Left kidney (tissue), 8 donors: Measurements from ENCODE around the gene PLK2. TPM values are rescaled to one million over a fixed set of nuclear protein-coding genes. Genes with fewer than 3 reads are reported as not detected.

Source experiments
- DNase-seq: peaks from one replicate; pipeline ENCODE4 v3.0.0-alpha.2; 2013
- long read RNA-seq, 8 donors: transcript quantifications; one replicate each; lab custom pipeline, GENCODE V29; 2026
- polyA plus RNA-seq: library from polyadenylated mRNA; unstranded; fragments of 120-200 nt; gene quantifications from one replicate; pipeline ENCODE4 v1.2.1, GENCODE V29; 2013; ENCODE audit not compliant: insufficient read length

PLK2 gene
- 206 TPM for polyA plus RNA-seq
- long read RNA-seq, donor 1, transcript PLK2-213 (3 exons, 823 nt), result minor isoform, 10 of 46 reads
- long read RNA-seq, donor 1, transcript PLK2-206 (2 exons, 625 nt), result major isoform, 16 of 46 reads
- long read RNA-seq, donor 1, partial matches to known transcripts, result 13 of 46 reads
- long read RNA-seq, donor 1, other reads (novel, unspliced or antisense), result 0 of 46 reads
- long read RNA-seq, donor 2, transcript PLK2-206 (2 exons, 625 nt), result major isoform, 14 of 40 reads
- long read RNA-seq, donor 2, transcript PLK2-201 (14 exons, 2,960 nt), result minor isoform, 11 of 40 reads
- long read RNA-seq, donor 2, transcript PLK2-213 (3 exons, 823 nt), result minor isoform, 7 of 40 reads
- long read RNA-seq, donor 2, partial matches to known transcripts, result 7 of 40 reads
- long read RNA-seq, donor 2, other reads (novel, unspliced or antisense), result 0 of 40 reads
- long read RNA-seq, donor 3, transcript PLK2-213 (3 exons, 823 nt), result minor isoform, 6 of 30 reads
- long read RNA-seq, donor 3, transcript PLK2-206 (2 exons, 625 nt), result major isoform, 18 of 30 reads
- long read RNA-seq, donor 3, partial matches to known transcripts, result 0 of 30 reads
- long read RNA-seq, donor 3, other reads (novel, unspliced or antisense), result 0 of 30 reads
- long read RNA-seq, donor 4, partial matches to known transcripts, result 0 of 7 reads
- long read RNA-seq, donor 4, other reads (novel, unspliced or antisense), result 0 of 7 reads
- long read RNA-seq, donor 5, transcript PLK2-206 (2 exons, 625 nt), result minor isoform, 13 of 45 reads
- long read RNA-seq, donor 5, transcript PLK2-201 (14 exons, 2,960 nt), result major isoform, 17 of 45 reads
- long read RNA-seq, donor 5, partial matches to known transcripts, result 11 of 45 reads
- long read RNA-seq, donor 5, other reads (novel, unspliced or antisense), result 0 of 45 reads
- long read RNA-seq, donor 6, transcript PLK2-201 (14 exons, 2,960 nt), result minor isoform, 5 of 34 reads
- long read RNA-seq, donor 6, transcript PLK2-206 (2 exons, 625 nt), result major isoform, 15 of 34 reads
- long read RNA-seq, donor 6, partial matches to known transcripts, result 8 of 34 reads
- long read RNA-seq, donor 6, other reads (novel, unspliced or antisense), result 0 of 34 reads
- long read RNA-seq, donor 7, transcript PLK2-206 (2 exons, 625 nt), result major isoform, 18 of 47 reads
- long read RNA-seq, donor 7, transcript PLK2-213 (3 exons, 823 nt), result minor isoform, 5 of 47 reads
- long read RNA-seq, donor 7, transcript PLK2-201 (14 exons, 2,960 nt), result minor isoform, 9 of 47 reads
- long read RNA-seq, donor 7, transcript PLK2-212 (2 exons, 275 nt), result minor isoform, 6 of 47 reads
- long read RNA-seq, donor 7, partial matches to known transcripts, result 6 of 47 reads
- long read RNA-seq, donor 7, other reads (novel, unspliced or antisense), result 0 of 47 reads
- long read RNA-seq, donor 8, transcript PLK2-201 (14 exons, 2,960 nt), result major isoform, 9 of 12 reads
- long read RNA-seq, donor 8, partial matches to known transcripts, result 0 of 12 reads
- long read RNA-seq, donor 8, other reads (novel, unspliced or antisense), result 0 of 12 reads

- peak; percentile 91 for DNase-seq
Observed at GRCh38 chr5:58460002-58460731, at the start of gene PLK2. Gene PLK2 (minus strand): TSS chr5:58460086. CDS start chr5:58459959, 127 bp downstream.

- DNase-seq, result no peak
Observed at GRCh38 chr5:58507715-58508114, 47.8 kb upstream of the PLK2 start.

DNA sequence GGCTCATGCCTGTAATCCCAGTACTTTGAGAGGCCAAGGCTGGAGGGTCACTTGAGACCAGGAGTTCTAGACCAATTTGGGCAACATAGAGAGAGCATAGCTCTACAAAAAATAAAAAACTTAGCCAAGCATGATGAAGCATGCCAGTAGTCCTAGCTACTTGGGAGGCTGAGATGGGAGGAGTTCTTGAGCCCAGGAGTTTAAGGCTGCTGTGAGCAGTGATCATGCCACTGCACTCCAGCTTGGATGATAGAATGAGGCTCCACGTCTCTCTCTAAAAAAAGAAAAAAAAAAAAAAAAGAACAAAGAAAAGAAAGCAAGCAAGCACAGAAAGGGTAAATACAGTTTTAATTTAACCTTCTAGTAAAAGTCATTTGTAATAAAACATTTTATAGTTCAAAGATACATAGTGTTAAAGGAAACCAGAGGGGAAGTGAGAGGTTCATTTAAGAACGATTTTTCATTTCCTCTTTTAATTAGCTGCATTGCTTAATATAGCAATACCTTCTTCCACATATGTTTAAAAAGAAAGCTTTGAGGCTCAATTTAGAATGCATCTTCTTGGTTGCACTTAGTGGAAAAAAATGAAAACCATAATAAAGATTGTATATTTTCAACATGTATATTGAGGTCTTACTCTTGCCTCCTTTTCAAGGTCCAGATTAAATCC is 46.2 kb upstream of the PLK2 start:
- no peak for DNase-seq

DNA sequence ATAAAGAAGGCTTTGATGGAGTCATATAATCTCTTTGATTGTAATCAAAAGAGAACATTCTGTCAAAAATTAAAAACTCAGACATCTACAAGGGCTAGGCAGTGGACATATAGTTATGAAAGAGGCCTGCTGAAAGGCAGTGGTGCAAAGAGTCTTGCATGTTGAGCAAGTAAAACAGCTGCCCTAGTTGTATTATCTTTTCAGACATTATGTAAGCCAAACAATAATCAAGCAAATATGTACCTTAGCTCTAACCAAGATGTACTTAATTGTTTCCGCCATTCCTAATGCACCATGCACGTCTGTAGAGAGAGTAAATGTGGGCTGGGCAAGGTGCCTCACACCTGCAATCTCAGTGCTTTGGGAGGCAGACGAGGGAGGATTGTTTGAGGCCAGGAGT is 45.6 kb upstream of the PLK2 start:
- no peak for DNase-seq

- no peak for DNase-seq
Observed at GRCh38 chr5:58504766-58505165, 44.9 kb upstream of the PLK2 start.

GRCh38 chr5:58503390-58504046 is 43.6 kb upstream of the PLK2 start:
- DNase-seq, result no peak

DNA sequence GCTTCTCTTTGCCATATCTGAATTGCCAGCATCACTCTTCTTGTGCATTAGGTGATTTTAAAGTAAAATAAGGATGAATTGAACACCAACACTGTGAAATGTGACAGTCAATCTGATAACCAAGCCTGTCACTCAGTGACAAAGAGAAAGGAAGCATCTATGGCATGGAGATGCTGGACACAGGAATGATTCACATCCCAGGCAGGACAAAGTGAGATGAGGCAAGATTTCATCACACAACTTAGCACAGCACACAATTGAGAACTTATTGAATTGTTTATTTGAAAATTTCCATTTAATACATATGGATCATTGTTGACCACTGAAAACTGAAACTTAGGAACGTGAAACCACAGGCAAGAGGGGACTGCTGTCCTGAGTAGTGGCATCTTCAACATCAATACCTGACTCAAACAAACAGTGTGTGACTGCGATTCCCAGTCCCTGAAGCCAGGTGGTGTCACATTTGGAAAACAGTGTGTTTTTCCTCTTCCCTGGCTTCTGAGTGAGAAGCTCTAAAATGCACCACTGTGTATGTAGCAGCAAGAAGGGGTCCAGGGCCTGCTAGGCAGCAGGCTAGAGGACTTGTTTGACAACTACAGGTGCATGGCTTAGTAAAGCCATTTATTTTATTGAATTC is 42.0 kb upstream of the PLK2 start:
- no peak for DNase-seq

DNA sequence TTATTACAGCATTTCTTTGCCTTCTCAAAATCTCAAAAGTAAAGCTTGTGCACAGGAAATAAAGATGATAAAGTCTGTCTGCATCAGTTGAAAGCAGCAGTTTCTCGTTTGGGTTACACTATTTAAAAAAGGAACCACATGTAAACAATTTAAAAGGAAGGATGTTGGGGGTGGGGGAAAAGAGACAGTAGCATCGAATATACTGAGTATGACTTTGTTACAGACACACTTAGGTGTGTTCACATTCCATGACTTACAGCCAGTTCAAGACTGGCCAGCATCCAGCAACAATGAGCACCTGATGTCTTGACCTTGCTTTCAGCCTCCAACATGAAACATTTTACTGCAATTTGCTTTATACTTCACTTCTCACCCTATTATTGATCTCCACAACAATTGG is 40.1 kb upstream of the PLK2 start:
- DNase-seq, result no peak

DNA sequence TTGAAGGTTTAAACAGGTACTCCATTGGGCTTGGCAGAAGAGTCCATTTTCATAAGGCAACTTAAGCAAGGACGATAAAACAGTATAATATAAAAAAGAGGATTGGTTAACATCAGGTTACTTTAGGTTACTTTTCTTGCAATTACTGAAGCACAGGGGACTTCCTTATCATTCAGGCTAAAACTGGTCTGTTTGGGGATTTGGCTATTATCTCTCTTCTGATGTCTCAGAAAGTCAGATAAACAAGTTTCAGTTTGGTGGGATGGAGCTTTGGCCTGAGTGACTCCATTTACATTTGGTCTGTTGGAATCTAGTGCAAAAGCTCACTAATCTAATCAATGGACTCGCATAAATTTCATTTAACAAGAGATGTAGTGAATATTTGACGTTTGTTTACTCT is 39.3 kb upstream of the PLK2 start:
- no peak for DNase-seq

DNA sequence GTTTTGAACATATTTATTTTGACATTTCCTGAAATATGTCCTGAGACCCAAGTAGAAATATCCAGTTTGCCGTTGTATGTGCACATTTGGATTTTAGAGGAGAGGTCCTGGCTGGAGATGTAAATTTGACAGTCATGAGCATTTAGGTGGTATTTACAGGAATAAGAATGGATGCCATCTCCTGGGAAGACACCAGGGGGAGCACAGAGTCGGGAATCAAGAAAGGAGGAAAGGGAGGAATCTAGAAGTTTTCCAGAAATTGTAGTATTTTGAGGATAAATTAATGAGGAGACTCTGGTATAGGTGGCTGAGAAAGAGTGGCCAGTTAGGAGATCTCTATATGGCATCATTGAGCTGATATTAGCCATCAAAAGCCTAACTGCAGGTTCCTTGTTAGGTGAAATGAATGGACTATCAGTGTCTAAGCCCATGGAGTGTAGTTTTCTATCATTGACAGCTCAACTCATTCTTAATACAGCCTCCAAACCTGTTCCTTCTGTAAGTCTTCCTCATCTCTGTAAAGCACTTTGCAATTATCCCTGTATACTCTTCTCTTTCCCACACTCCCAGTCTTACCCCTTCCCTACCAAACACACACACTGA is 38.6 kb upstream of the PLK2 start:
- DNase-seq, result peak; percentile 33

GRCh38 chr5:58497921-58498320 is 38.0 kb upstream of the PLK2 start:
- no peak for DNase-seq

DNA sequence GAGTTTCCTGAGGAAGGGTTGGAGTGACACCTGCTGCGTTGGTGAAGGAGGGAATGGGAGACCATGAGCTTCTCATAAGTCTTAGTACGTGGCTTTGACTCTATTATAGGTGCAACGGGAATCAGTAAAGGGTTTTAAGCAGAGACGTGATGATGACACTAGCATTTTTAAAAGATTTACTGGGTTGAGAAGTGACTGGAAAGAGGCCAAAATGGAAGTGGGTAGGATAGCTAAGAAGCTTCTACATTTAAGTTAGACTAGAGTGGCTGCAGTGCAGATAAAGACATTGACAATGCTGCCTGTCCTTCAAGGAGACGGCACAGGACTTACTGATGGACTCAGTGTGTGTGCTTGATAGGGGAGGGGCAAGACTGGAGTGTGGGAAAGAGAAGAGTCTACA is 37.5 kb upstream of the PLK2 start:
- DNase-seq, result no peak

DNA sequence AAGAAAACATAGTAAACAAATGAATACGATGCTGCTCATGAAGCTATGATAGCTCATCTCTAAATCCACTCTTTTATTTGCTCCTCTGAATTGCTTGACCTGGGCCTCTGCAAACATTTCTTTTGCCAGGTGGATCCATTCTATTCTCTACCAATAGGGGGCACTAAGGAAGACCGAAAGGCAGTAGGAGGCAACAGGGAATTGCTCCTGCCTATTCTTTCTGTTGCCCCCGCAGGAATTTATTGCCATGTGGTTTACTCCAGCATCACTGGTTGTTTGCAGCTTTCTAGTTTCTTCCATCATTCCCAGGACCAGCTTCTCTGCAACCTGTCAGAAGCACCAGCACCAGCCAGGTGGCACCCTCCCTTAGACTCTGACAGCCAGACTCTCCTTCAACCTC is 36.6 kb upstream of the PLK2 start:
- DNase-seq, result no peak

GRCh38 chr5:58493141-58493540 is 33.3 kb upstream of the PLK2 start:
- no peak for DNase-seq

DNA sequence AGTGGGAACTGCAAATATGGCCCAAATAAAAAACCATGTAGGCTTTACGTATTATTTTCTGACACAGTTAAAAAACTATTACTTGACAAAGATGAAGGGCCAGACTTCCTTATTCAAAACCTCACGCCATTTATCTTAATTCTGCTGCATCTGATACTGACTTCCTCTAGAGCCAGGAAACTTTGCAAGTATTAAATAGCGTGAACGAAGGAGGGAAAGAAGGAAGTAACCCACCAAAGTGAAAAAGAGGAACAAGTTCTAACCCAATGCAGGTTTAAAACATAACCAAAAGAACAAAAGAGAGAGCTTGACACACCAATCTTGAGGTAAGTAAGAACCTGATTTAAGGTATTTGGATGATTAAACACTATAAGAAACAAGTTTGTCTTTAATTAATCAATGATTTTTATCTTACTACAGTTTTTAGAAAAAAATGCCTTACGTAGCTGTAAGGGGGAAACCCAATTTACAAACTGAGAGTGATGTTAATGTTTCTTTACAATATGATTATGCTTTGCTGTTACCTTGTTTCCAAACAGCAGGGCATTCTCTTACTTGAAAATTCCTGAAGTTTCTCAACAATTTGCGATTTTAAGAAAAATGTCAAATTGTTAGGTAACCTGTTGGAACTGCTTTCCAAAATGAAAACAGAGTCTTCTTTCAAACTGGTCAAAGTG is 31.5 kb upstream of the PLK2 start, which contains the start of gene GAPT:
Gene GAPT, plus strand, starts transcription at position 220 of the 677 bp plus-strand sequence. CDS start 3,102 bp downstream, outside the sequence.
- no peak for DNase-seq

- no peak for DNase-seq
Observed at GRCh38 chr5:58490402-58491050, 30.6 kb upstream of the PLK2 start.

GRCh38 chr5:58486290-58486689 is 26.4 kb upstream of the PLK2 start:
- DNase-seq, result no peak

DNA sequence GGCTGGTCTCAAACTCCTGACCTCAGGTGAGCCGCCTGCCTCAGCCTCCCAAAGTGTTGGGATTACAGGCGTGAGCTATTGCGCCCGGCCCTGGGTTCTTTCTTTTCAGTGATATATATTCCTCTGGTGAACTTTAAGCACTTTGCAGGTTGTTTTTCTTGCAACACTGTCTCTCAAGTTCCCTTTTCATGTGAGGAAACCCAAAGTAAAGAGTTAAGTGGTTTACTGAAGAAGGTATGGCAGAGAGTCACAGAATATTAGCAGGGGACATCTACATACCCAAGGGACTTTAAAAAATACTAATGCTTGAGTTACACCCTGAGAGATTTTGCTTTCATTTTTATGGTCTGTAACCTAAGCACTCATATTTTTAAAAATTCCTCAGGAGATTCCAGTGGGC is 24.6 kb upstream of the PLK2 start:
- no peak for DNase-seq
